HCT116 (cell line): ENCODE data around the gene MAN1A1. TPM values are rescaled to one million over a fixed set of nuclear protein-coding genes. Genes with fewer than 3 reads are reported as not detected.

ENCODE experiments used
- ATAC-seq: fragments of 200-7000 bp; cut with Tn5 transposase; 2 replicates; pipeline ENCODE4 v1.9.1; 2020; ENCODE audit warnings: mild to moderate bottlenecking, moderate library complexity
- BruUV-seq: library from RNA; stranded (reverse); fragments of 400-500 nt; replicated peaks from 2 replicates; lab custom pipeline; 2021; lab: Mats Ljungman, UMichigan
- CTCF ChIA-PET: fragments of 300-600 bp; sonication (Branson Sonifier 250); formaldehyde crosslinking; loops from one replicate; lab custom pipeline; 2021; ENCODE audit warnings: antibody characterized with exemption; lab: Charles Lee
- POLR2A ChIA-PET: fragments of 300-600, 350-600 bp; sonication (Branson Sonifier 250); formaldehyde crosslinking; loops from one replicate; lab custom pipeline; 2021; ENCODE audit warnings: antibody characterized with exemption; lab: Charles Lee
- RAD21 ChIA-PET, 2 experiments: fragments of 300-600 bp; sonication (Branson Sonifier 250); formaldehyde crosslinking; loops; one replicate each; lab custom pipeline; 2023; ENCODE audit warnings: low total read pairs in 2 of 2; ENCODE audit not compliant: uncharacterized antibody in 2 of 2, unreplicated experiment in 2 of 2, low non-redundant PET in 1 of 2; lab: Charles Lee
- DNase-seq: peaks from one replicate; pipeline ENCODE4 v3.0.0-alpha.2; 2010; ENCODE audit warnings: low read depth, low spot score
- H2AFZ ChIP-seq: fragments of 200-600 bp; shearing (Covaris generic), sonication (generic); 2 replicates; pipeline ENCODE4 v1.6.1; 2017; ENCODE audit warnings: low read depth, mixed run types, mixed read lengths, antibody characterized with exemption, low read length; ENCODE audit not compliant: poor library complexity, severe bottlenecking
- H3K27ac ChIP-seq: 2 replicates; pipeline ENCODE4 v1.5.1; 2012; ENCODE audit warnings: low read depth, low read length
- H3K27me3 ChIP-seq: fragments of 200-600 bp; sonication (generic); 2 replicates; pipeline ENCODE4 v1.6.1; 2016; ENCODE audit warnings: mixed run types, low read length, mixed read lengths; ENCODE audit not compliant: insufficient read depth
- H3K36me3 ChIP-seq, 2 experiments: fragments of 200-500 bp in 1 of 2; fragments of 200-600 bp in 1 of 2; sonication (Bioruptor generic) in 1 of 2; sonication (generic) in 1 of 2; 2 replicates each; pipeline versions ENCODE4 v1.5.1 to v1.6.1; 2014 to 2016; ENCODE audit warnings: low read length in 2 of 2, inconsistent platforms in 1 of 2, mixed read lengths in 1 of 2, mixed run types in 1 of 2; ENCODE audit not compliant: insufficient read depth in 2 of 2, control insufficient read depth in 1 of 2
- H3K4me1 ChIP-seq, 2 experiments: fragments of 200-600 bp in 1 of 2; sonication (generic) in 1 of 2; 2 replicates each; pipeline versions ENCODE4 v1.5.1 to v1.6.1; 2012 to 2017; ENCODE audit warnings: low read length in 2 of 2, inconsistent platforms in 1 of 2, mild to moderate bottlenecking in 1 of 2, mixed read lengths in 1 of 2, mixed run types in 1 of 2, moderate library complexity in 1 of 2; ENCODE audit not compliant: insufficient read depth in 2 of 2, control insufficient read depth in 1 of 2
- H3K4me2 ChIP-seq: fragments of 200-600 bp; sonication (generic); 2 replicates; pipeline ENCODE4 v1.6.1; 2017; ENCODE audit warnings: mixed run types, low read length, mixed read lengths
- H3K4me3 ChIP-seq, 2 experiments: fragments of 200-600 bp in 1 of 2; sonication (generic) in 1 of 2; replicated peaks in 1 of 2; 2 replicates each; pipeline ENCODE4 v1.5.1; 2011 to 2016; ENCODE audit warnings: low read length in 2 of 2, control low read depth in 1 of 2, low read depth in 1 of 2, mild to moderate bottlenecking in 1 of 2, mixed read lengths in 1 of 2, mixed run types in 1 of 2
- H3K79me2 ChIP-seq: fragments of 200-600 bp; sonication (generic); 2 replicates; pipeline ENCODE4 v1.6.1; 2017; ENCODE audit warnings: mild to moderate bottlenecking, mixed run types, low read length, moderate library complexity, mixed read lengths; ENCODE audit not compliant: insufficient read depth
- H3K9ac ChIP-seq: fragments of 200-600 bp; sonication (generic); 2 replicates; pipeline ENCODE4 v1.6.1; 2016; ENCODE audit warnings: low read length, mixed read lengths
- H3K9me2 ChIP-seq: fragments of 200-600 bp; sonication (generic), shearing (Covaris generic); 2 replicates; pipeline ENCODE4 v1.6.1; 2017; ENCODE audit warnings: mixed run types, mild to moderate bottlenecking, moderate library complexity; ENCODE audit not compliant: insufficient read depth
- H3K9me3 ChIP-seq, 2 experiments: fragments of 200-500 bp in 1 of 2; fragments of 200-600 bp in 1 of 2; sonication (Bioruptor generic) in 1 of 2; sonication (generic) in 1 of 2; 2 replicates each; pipeline ENCODE4 v1.6.1; 2014 to 2017; ENCODE audit warnings: low read length in 2 of 2, mixed read lengths in 2 of 2, inconsistent platforms in 1 of 2, low read depth in 1 of 2, mild to moderate bottlenecking in 1 of 2, mixed run types in 1 of 2, moderate library complexity in 1 of 2; ENCODE audit not compliant: control insufficient read depth in 1 of 2, insufficient read depth in 1 of 2
- H4K20me1 ChIP-seq: fragments of 200-600 bp; sonication (generic), shearing (Covaris generic); 2 replicates; pipeline ENCODE4 v1.6.1; 2017; ENCODE audit warnings: mixed run types, mild to moderate bottlenecking, moderate library complexity; ENCODE audit not compliant: insufficient read depth
- CBX3 ChIP-seq: IDR thresholded peaks from 2 replicates; pipeline ENCODE4 v1.6.1; 2012; ENCODE audit warnings: low read depth
- CEBPB ChIP-seq: IDR thresholded peaks from 2 replicates; pipeline ENCODE4 v1.6.1; 2012; ENCODE audit warnings: low read depth
- CTCF ChIP-seq, 3 experiments: fragments of 200-600 bp in 1 of 3; sonication (generic) in 1 of 3; IDR thresholded peaks in 2 of 3; conservative IDR thresholded peaks in 1 of 3; 2 replicates each; pipeline ENCODE4 v1.5.1; 2012 to 2017; ENCODE audit warnings: low read depth in 2 of 3, low read length in 2 of 3, antibody characterized with exemption in 1 of 3, borderline replicate concordance in 1 of 3, control low read depth in 1 of 3, mild to moderate bottlenecking in 1 of 3, mixed read lengths in 1 of 3, mixed run types in 1 of 3, moderate library complexity in 1 of 3; ENCODE audit not compliant: insufficient read depth in 1 of 3
- ELF1 ChIP-seq: IDR thresholded peaks from 2 replicates; pipeline ENCODE4 v1.6.1; 2012; ENCODE audit warnings: low read depth, borderline replicate concordance
- EZH2phosphoT487 ChIP-seq: fragments of 200-600 bp; IDR thresholded peaks from 2 replicates; pipeline ENCODE4 v1.6.1; 2018; ENCODE audit warnings: antibody characterized with exemption, borderline replicate concordance
- FOSL1 ChIP-seq: IDR thresholded peaks from 2 replicates; pipeline ENCODE4 v1.6.1; 2012; ENCODE audit warnings: low read depth
- MAX ChIP-seq: IDR thresholded peaks from 2 replicates; pipeline ENCODE4 v1.6.1; 2012
- POLR2A ChIP-seq: IDR thresholded peaks from 2 replicates; pipeline ENCODE4 v1.7.0; 2011; ENCODE audit warnings: borderline replicate concordance; ENCODE audit not compliant: insufficient read depth, insufficient read length; ENCODE audit errors: extremely low read depth
- REST ChIP-seq: IDR thresholded peaks from 2 replicates; pipeline ENCODE4 v1.6.1; 2012; ENCODE audit warnings: low read depth
- SIN3A ChIP-seq: IDR thresholded peaks from 2 replicates; pipeline ENCODE4 v1.6.1; 2012; ENCODE audit warnings: low read depth
- SRF ChIP-seq: IDR thresholded peaks from 2 replicates; pipeline ENCODE4 v1.6.1; 2012; ENCODE audit warnings: low read depth
- ZBTB33 ChIP-seq: IDR thresholded peaks from 2 replicates; pipeline ENCODE4 v1.6.1; 2011; ENCODE audit warnings: mild to moderate bottlenecking, low read length, moderate library complexity; ENCODE audit not compliant: insufficient replicate concordance; ENCODE audit errors: extremely low read depth
- ZFX ChIP-seq: fragments of 450-650 bp; IDR thresholded peaks from 2 replicates; pipeline ENCODE4 v1.6.1; 2017
- ZNF274 ChIP-seq: fragments of 200-500 bp; sonication (Bioruptor generic); IDR thresholded peaks from 2 replicates; pipeline ENCODE4 v1.6.1; 2014; ENCODE audit warnings: mild to moderate bottlenecking, low read depth, low read length, inconsistent platforms
- intact Hi-C: fragments of 100-400 bp; cut with micrococcal nuclease; formaldehyde crosslinking; loops from 2 replicates; pipeline ENCODE4 v1.10.0; 2022
- total RNA-seq: library from RNA; stranded (reverse); gene quantifications from one replicate; pipeline ENCODE4 v1.2.1, GENCODE V29; 2021; ENCODE audit not compliant: unreplicated experiment

MAN1A1 gene
- total RNA-seq, 1 experiment from 2014 or later = 46.0 TPM

GRCh38 chr6:119163006-119163405 lies 186.6 kb downstream of the MAN1A1 start:
- Histone ChIP-seq H3K9me2 (no peaks in the 10 kb centered on the region), H3K9ac (no peak overlapping the region), H3K4me2 (no peak overlapping the region), H3K9me3 (no peaks in the 10 kb centered on the region), H3K27ac (no peak overlapping the region), H4K20me1 (no peaks in the 10 kb centered on the region), H3K27me3 (no peaks in the 10 kb centered on the region), H2AFZ (no peak overlapping the region), H3K36me3 (no peaks in the 10 kb centered on the region), H3K79me2 (no peaks in the 10 kb centered on the region), H3K4me3 (no peak overlapping the region), H3K4me1 (peaks cover 5 to 8% of the 10 kb centered on the region in 2 experiments; a peak in 3 of 4 replicates)
- no peak for TF ChIP-seq POLR2A
- TF ChIP-seq ZNF274 = no peak
- TF ChIP-seq CEBPB = no peak
- TF ChIP-seq SRF = no peak
- no peak for TF ChIP-seq CTCF (IDR thresholded peaks at IDR 0.05 in 2 of 3, conservative IDR thresholded peaks at IDR 0.05 in 1 of 3; ENCODE audit: borderline replicate concordance in 1 of 3, insufficient read depth in 1 of 3, low read depth in 2 of 3, low read length in 2 of 3)
- no peak for TF ChIP-seq REST
- TF ChIP-seq ZBTB33 = no peak
- no peak for TF ChIP-seq ELF1
- no peak for TF ChIP-seq MAX
- TF ChIP-seq FOSL1 = no peak
- no peak for TF ChIP-seq EZH2phosphoT487
- no peak for TF ChIP-seq SIN3A
- TF ChIP-seq ZFX = no peak
- no peak for TF ChIP-seq CBX3
- intact Hi-C loops = no loop called here
- ChIA-PET POLR2A (no interaction called here), CTCF (no interaction called here), RAD21 (no interaction called here)
- ATAC-seq (no peak), DNase-seq (no peak)
- no TSS peak for BruUV-seq
